DOHH2 (cell line): ENCODE results near the gene ATP7A.
"Not testable (repeated sequence)": the region's sequence is repeated elsewhere in the genome, so short reads cannot be mapped to it uniquely, and the experiment has no call there.

Experiments
- H3F3A ChIP-seq: fragments of 200-600 bp; sonication (generic), shearing (Covaris generic); 2 replicates; pipeline ENCODE4 v1.6.0; 2016; ENCODE audit warnings: antibody characterized with exemption, mild to moderate bottlenecking; ENCODE audit not compliant: control insufficient read depth, insufficient read depth
- H3K27ac ChIP-seq: fragments of 200-600 bp; sonication (generic); 2 replicates; pipeline ENCODE4 v1.5.1; 2014; ENCODE audit warnings: low read depth, mild to moderate bottlenecking, low read length, moderate library complexity
- H3K27me3 ChIP-seq: fragments of 200-600 bp; sonication (generic); 2 replicates; pipeline ENCODE4 v1.6.1; 2014; ENCODE audit warnings: mild to moderate bottlenecking, low read length, mixed read lengths; ENCODE audit not compliant: control insufficient read depth
- H3K36me3 ChIP-seq: fragments of 200-600 bp; sonication (generic); 2 replicates; pipeline ENCODE4 v1.6.1; 2014; ENCODE audit warnings: mild to moderate bottlenecking, low read length, moderate library complexity, mixed read lengths; ENCODE audit not compliant: control insufficient read depth
- H3K4me1 ChIP-seq: fragments of 200-600 bp; sonication (generic); 2 replicates; pipeline ENCODE4 v1.6.1; 2014; ENCODE audit warnings: mild to moderate bottlenecking, low read length, mixed read lengths; ENCODE audit not compliant: control insufficient read depth
- H3K4me2 ChIP-seq: fragments of 200-600 bp; sonication (generic); 2 replicates; pipeline ENCODE4 v1.6.0; 2014; ENCODE audit warnings: mild to moderate bottlenecking, low read length, moderate library complexity
- H3K4me3 ChIP-seq: fragments of 200-600 bp; sonication (generic); 2 replicates; pipeline ENCODE4 v1.5.1; 2014; ENCODE audit warnings: mild to moderate bottlenecking, low read length, mixed read lengths
- H3K79me2 ChIP-seq: fragments of 200-600 bp; sonication (generic); 2 replicates; pipeline ENCODE4 v1.6.1; 2014; ENCODE audit warnings: mild to moderate bottlenecking, low read length, mixed read lengths; ENCODE audit not compliant: control insufficient read depth
- H3K9me2 ChIP-seq: fragments of 200-600 bp; sonication (generic); replicated peaks from 2 replicates; pipeline ENCODE4 v1.6.1; 2014; ENCODE audit warnings: mild to moderate bottlenecking, low read length, mixed read lengths; ENCODE audit not compliant: control insufficient read depth
- H3K9me3 ChIP-seq: fragments of 200-600 bp; sonication (generic); 2 replicates; pipeline ENCODE4 v1.6.1; 2014; ENCODE audit warnings: antibody characterized with exemption, low read length, mixed read lengths; ENCODE audit not compliant: control insufficient read depth, insufficient read depth
- H4K20me1 ChIP-seq: fragments of 200-600 bp; sonication (generic); 2 replicates; pipeline ENCODE4 v1.6.0; 2014; ENCODE audit warnings: low read depth, mild to moderate bottlenecking, antibody characterized with exemption, low read length, moderate library complexity; ENCODE audit not compliant: control insufficient read depth, insufficient read depth
- CTCF ChIP-seq: fragments of 200-600 bp; sonication (generic); IDR thresholded peaks from one replicate; pipeline ENCODE4 v1.5.1; 2014; ENCODE audit warnings: antibody characterized with exemption, mild to moderate bottlenecking, low read depth, low read length; ENCODE audit not compliant: poor library complexity, severe bottlenecking
- EZH2phosphoT487 ChIP-seq: fragments of 200-600 bp; sonication (generic); IDR thresholded peaks from 2 replicates; pipeline ENCODE4 v1.6.1; 2017; ENCODE audit warnings: borderline replicate concordance, mild to moderate bottlenecking, antibody characterized with exemption, low read length, moderate library complexity, mixed read lengths

Gene ATP7A

GRCh38 chrX:78075787-78076389 lies 165.4 kb downstream of the ATP7A start:
- TF ChIP-seq EZH2phosphoT487 (no peak), CTCF (no peak)
- no peak overlapping the region for H3K27ac ChIP-seq
- H3K4me2 ChIP-seq = no peak overlapping the region
- H3K4me1 ChIP-seq = no peaks in the 10 kb centered on the region
- H3K36me3 ChIP-seq = no peaks in the 10 kb centered on the region
- H3F3A ChIP-seq = no peaks in the 10 kb centered on the region
- H3K9me3 ChIP-seq = no peaks in the 10 kb centered on the region
- no peaks in the 10 kb centered on the region for H3K79me2 ChIP-seq
- no peaks in the 10 kb centered on the region for H3K27me3 ChIP-seq
- H3K9me2 ChIP-seq = no peaks in the 10 kb centered on the region
- H3K4me3 ChIP-seq = no peak overlapping the region
- no peaks in the 10 kb centered on the region for H4K20me1 ChIP-seq

GRCh38 chrX:78081413-78081812 lies 170.9 kb downstream of the ATP7A start:
- not testable (repeated sequence) for H3K4me3 ChIP-seq, H4K20me1 ChIP-seq

GRCh38 chrX:78092296-78092695 lies 181.8 kb downstream of the ATP7A start:
- Histone ChIP-seq H3K9me3 (no peaks in the 10 kb centered on the region), H3K4me2 (no peak overlapping the region), H3K4me3 (no peak overlapping the region), H3K4me1 (no peaks in the 10 kb centered on the region), H3K9me2 (no peaks in the 10 kb centered on the region), H3K27me3 (no peaks in the 10 kb centered on the region), H4K20me1 (no peaks in the 10 kb centered on the region), H3F3A (no peaks in the 10 kb centered on the region), H3K79me2 (no peaks in the 10 kb centered on the region), H3K27ac (no peak overlapping the region), H3K36me3 (no peaks in the 10 kb centered on the region)
- TF ChIP-seq CTCF (peak; percentile 38), EZH2phosphoT487 (no peak)

More at GRCh38 chrX:78081413-78081812, 170.9 kb downstream of the ATP7A start:
- not testable (repeated sequence) for H3K36me3 ChIP-seq, H3K4me1 ChIP-seq, H3K27me3 ChIP-seq, H3K9me3 ChIP-seq, H3K79me2 ChIP-seq, H3F3A ChIP-seq, H3K4me2 ChIP-seq, H3K9me2 ChIP-seq, H3K27ac ChIP-seq

DNA sequence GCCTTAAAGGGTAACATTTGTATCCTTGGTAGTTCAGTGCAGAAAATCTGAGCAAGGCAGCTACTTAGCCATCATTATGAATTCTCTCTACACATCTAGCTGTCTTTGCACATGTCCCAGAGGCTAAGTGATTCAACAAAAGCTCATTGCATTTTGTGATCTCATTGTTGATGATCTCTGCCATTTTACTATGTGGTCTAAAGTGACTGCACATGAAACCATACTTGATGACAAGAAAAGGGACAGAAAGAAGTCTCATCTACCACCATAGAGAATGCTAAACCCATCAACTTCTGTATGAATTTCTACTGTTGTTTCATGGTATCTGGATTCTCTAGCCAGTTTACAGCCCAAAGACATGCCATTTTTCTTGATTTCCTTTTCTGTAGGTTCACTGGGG lies 187.6 kb downstream of the ATP7A start:
- no peak overlapping the region for H3K27ac ChIP-seq
- H3K9me3 ChIP-seq = peaks cover 4% of the 10 kb centered on the region; the same call in 1 of the 2 replicates
- TF ChIP-seq EZH2phosphoT487 (no peak), CTCF (no peak)
- H3K9me2 ChIP-seq = no peaks in the 10 kb centered on the region
- peaks cover 13% of the 10 kb centered on the region for H3K4me1 ChIP-seq
- no peaks in the 10 kb centered on the region for H3K27me3 ChIP-seq
- no peaks in the 10 kb centered on the region for H3F3A ChIP-seq
- no peaks in the 10 kb centered on the region for H4K20me1 ChIP-seq
- no peak overlapping the region for H3K4me3 ChIP-seq
- H3K79me2 ChIP-seq = no peaks in the 10 kb centered on the region
- no peaks in the 10 kb centered on the region for H3K36me3 ChIP-seq
- H3K4me2 ChIP-seq = no peak overlapping the region
